Activated CD4-positive, CD25-positive, alpha-beta regulatory T cell treated with anti-CD3 and anti-CD28 coated beads, Interleukin-2, amount 50 U/mL, for 16 hours (primary cell): ENCODE measurements around the gene BRCC3.
"Not testable (repeated sequence)": the region's sequence is repeated elsewhere in the genome, so short reads cannot be mapped to it uniquely, and the experiment has no call there.

Source experiments
- DNase-seq: peaks from one replicate; pipeline ENCODE4 v3.0.0-alpha.2; 2020; ENCODE audit warnings: low read depth, low spot score

Gene BRCC3

GRCh38 chrX:155143959-155144548 lies 72.7 kb downstream of the BRCC3 start:
- no peak for DNase-seq

GRCh38 chrX:155144926-155145325 lies 73.6 kb downstream of the BRCC3 start:
- no peak for DNase-seq

- DNase-seq, result not testable (repeated sequence)
These were observed 76.3 kb downstream of the BRCC3 start for GRCh38 chrX:155147612-155148011.

DNA sequence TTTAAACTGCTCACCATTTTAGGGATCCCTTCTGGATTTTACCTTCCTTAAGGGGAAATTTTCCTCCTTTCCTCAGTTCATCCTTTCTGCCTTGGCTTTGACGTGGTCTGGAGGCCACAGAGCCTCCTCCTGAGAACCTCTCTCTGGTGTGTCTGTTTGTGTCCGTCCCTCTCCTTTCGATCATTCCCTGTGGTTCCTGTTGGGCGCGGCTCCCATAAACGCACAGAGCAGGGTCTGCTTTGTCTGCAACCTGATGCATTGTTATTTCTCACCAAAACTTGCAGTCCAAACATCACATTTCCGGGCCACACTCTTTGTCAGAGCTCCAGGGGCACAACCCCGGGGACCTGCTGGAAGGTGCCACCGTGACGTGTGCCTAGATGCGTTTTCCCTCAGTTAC lies 76.9 kb downstream of the BRCC3 start:
- not testable (repeated sequence) for DNase-seq

GRCh38 chrX:155148724-155149537 lies 77.6 kb downstream of the BRCC3 start:
- DNase-seq, result peak; percentile 0

DNA sequence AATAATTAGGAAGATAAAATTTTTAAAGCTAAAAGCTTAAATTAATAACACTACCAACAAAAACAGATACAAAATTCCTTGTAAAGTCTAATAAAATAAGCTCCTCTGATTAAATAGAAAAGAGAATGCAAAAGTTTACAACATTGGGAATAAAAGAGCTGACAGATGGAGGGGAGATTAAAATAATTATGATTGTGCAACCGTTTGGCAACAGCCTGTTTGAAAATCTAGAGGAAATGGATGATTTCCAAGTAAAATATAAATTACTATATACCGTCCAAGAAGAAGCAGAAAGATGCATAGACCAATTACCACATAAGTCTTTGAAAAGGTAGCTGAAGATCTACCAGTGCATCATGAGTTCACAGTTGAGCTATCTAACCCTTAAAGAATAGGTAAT lies 98.6 kb downstream of the BRCC3 start:
- no peak for DNase-seq
